ENCODE measurements around the gene ZBTB43. TPM values are rescaled to one million over a fixed set of nuclear protein-coding genes. Genes with fewer than 3 reads are reported as not detected.

ZBTB43 gene
- total RNA-seq, 1 donor from 2014 or later = 20.3 TPM

DNA sequence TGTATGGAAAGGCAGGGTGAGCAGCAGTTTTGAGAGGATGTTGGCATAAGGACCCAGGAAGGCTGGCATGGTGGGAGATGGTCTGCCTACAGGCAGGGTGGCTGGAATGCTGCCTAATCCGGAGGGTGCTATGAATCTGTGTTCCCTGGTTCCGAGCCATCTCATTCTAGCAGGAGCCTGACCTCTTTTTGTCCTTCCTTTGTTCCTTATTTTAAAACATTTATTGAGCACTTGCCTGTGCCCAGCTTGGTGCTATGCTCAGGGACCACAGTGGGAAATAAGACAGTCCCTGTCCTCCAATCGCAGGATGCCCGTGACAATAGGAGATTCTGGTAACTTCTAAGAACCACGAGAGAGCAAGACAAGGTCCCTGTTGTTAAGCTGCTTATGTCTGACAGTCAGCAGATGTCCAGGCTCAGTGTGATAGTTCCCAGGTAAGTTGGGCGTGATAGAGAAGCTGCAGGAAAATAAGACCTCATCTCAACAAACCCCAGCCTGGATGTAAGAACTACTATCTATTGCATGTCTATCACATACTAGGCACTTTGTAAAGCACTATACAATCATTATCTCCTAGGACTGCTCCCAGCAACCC, 46.5 kb downstream of the ZBTB43 start:
- TF ChIP-seq, protein P1, sequence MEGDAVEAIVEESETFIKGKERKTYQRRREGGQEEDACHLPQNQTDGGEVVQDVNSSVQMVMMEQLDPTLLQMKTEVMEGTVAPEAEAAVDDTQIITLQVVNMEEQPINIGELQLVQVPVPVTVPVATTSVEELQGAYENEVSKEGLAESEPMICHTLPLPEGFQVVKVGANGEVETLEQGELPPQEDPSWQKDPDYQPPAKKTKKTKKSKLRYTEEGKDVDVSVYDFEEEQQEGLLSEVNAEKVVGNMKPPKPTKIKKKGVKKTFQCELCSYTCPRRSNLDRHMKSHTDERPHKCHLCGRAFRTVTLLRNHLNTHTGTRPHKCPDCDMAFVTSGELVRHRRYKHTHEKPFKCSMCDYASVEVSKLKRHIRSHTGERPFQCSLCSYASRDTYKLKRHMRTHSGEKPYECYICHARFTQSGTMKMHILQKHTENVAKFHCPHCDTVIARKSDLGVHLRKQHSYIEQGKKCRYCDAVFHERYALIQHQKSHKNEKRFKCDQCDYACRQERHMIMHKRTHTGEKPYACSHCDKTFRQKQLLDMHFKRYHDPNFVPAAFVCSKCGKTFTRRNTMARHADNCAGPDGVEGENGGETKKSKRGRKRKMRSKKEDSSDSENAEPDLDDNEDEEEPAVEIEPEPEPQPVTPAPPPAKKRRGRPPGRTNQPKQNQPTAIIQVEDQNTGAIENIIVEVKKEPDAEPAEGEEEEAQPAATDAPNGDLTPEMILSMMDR (IDR thresholded peaks at IDR 0.05) = no peak
- H3K36me3 Mint-ChIP-seq (ENCODE audit: unreplicated experiment) = no peaks in the 10 kb centered on the region
- H3K4me3 Mint-ChIP-seq (ENCODE audit: unreplicated experiment) = no peak overlapping the region
- H3K4me1 Mint-ChIP-seq (ENCODE audit: unreplicated experiment) = no peaks in the 10 kb centered on the region
- no peaks in the 10 kb centered on the region for H3K9me3 Mint-ChIP-seq (ENCODE audit: unreplicated experiment)
- H3K27ac Mint-ChIP-seq (ENCODE audit: unreplicated experiment) = no peak overlapping the region
- H3K27me3 Mint-ChIP-seq (ENCODE audit: unreplicated experiment) = peaks cover 46% of the 10 kb centered on the region
- peak; percentile 51 for DNase-seq (ENCODE audit: extremely low spot score, unreplicated experiment)

- TF ChIP-seq, protein P1 (IDR thresholded peaks at IDR 0.05) = no peak
- no peak overlapping the region for H3K27ac Mint-ChIP-seq (ENCODE audit: unreplicated experiment)
- H3K36me3 Mint-ChIP-seq (ENCODE audit: unreplicated experiment) = no peaks in the 10 kb centered on the region
- no peak overlapping the region for H3K4me3 Mint-ChIP-seq (ENCODE audit: unreplicated experiment)
- peaks cover 49% of the 10 kb centered on the region for H3K27me3 Mint-ChIP-seq (ENCODE audit: unreplicated experiment)
- H3K9me3 Mint-ChIP-seq (ENCODE audit: unreplicated experiment) = no peaks in the 10 kb centered on the region
- no peaks in the 10 kb centered on the region for H3K4me1 Mint-ChIP-seq (ENCODE audit: unreplicated experiment)
- DNase-seq (ENCODE audit: extremely low spot score, unreplicated experiment) = peak; percentile 30
Measured at GRCh38 chr9:126852086-126852688, 47.3 kb downstream of the ZBTB43 start.

DNA sequence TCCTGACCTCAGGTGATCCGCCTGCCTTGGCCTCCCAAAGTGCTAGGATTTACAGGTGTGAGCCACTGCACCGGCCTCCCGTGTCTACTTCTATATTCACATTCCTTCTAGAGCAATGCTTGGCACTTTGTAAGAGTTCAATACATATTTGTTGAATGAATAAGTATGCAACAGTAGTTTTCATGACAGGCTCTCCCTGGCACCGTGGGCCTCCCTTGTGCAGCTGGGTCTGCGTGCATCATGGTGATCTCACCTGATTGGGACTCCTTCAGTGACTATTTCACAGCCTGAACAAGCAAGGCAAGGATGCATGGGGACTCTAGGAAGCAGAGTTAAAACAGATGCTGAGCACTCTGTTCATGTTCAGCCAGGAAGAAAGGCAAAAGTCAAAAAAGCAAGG, 48.8 kb downstream of the ZBTB43 start:
- Mint-ChIP-seq H3K4me3 (ENCODE audit: unreplicated experiment) (no peak overlapping the region), H3K36me3 (ENCODE audit: unreplicated experiment) (no peaks in the 10 kb centered on the region), H3K27ac (ENCODE audit: unreplicated experiment) (no peak overlapping the region), H3K9me3 (ENCODE audit: unreplicated experiment) (no peaks in the 10 kb centered on the region), H3K4me1 (ENCODE audit: unreplicated experiment) (no peaks in the 10 kb centered on the region), H3K27me3 (ENCODE audit: unreplicated experiment) (peaks cover 58% of the 10 kb centered on the region)
- TF ChIP-seq, protein P1 (IDR thresholded peaks at IDR 0.05) = no peak
- peak; percentile 60 for DNase-seq (ENCODE audit: extremely low spot score, unreplicated experiment)

DNA sequence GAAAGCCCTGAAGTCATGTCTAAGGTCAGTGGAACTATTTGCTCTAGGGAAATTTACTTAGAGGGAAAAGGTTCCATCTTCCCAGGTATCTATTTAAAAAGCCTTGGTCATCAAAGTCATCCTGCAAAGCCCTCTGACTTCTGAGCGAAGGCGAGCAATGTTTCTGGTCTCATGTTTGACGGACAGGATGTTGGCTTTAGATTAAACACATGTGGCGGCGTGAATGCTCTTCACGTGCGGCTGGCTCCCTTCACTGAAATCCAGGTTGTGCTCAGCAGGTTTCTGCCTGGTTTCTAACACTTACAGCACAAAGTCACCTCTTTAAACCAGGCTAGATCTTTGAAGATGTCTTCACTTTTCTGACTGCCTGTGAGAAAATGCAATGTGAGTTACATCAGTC, 49.9 kb downstream of the ZBTB43 start:
- TF ChIP-seq, protein P1 (IDR thresholded peaks at IDR 0.05) = no peak
- peaks cover 61% of the 10 kb centered on the region for H3K27me3 Mint-ChIP-seq (ENCODE audit: unreplicated experiment)
- no peak overlapping the region for H3K27ac Mint-ChIP-seq (ENCODE audit: unreplicated experiment)
- H3K9me3 Mint-ChIP-seq (ENCODE audit: unreplicated experiment) = no peaks in the 10 kb centered on the region
- H3K36me3 Mint-ChIP-seq (ENCODE audit: unreplicated experiment) = no peaks in the 10 kb centered on the region
- peak; percentile 32 for DNase-seq (ENCODE audit: extremely low spot score, unreplicated experiment)
- H3K4me3 Mint-ChIP-seq (ENCODE audit: unreplicated experiment) = no peak overlapping the region
- H3K4me1 Mint-ChIP-seq (ENCODE audit: unreplicated experiment) = no peaks in the 10 kb centered on the region

DNA sequence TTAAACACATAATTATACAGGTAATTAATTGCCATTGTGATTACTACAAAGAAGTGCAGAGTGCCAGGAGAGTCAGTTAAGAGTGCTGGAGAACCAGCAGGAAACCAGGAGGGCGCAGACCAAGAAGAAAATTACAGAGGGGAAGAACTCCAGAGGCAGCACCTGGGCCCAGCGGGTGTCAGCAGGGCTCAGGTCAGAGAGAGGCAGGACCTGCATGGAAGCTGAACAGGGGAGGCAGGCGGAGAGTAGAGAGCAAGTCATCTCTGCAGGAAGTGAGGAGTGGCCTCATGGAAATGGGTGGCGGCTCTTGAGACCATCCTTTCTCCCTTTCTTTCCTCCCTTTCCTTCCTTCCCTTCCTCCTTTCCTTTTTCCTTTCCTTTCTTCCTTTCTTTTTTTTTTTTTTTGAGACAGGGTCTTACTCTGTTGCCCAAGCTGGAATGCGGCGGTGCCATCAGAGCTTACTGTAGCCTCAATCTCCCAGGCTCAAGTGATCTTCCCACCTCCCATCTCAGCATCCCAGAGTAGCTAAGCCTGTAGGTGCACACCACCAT, 51.6 kb downstream of the ZBTB43 start:
- Mint-ChIP-seq H3K4me1 (ENCODE audit: unreplicated experiment) (peaks cover 2% of the 10 kb centered on the region), H3K4me3 (ENCODE audit: unreplicated experiment) (no peak overlapping the region), H3K36me3 (ENCODE audit: unreplicated experiment) (no peaks in the 10 kb centered on the region), H3K27me3 (ENCODE audit: unreplicated experiment) (peaks cover 55% of the 10 kb centered on the region), H3K9me3 (ENCODE audit: unreplicated experiment) (no peaks in the 10 kb centered on the region), H3K27ac (ENCODE audit: unreplicated experiment) (no peak overlapping the region)
- DNase-seq (ENCODE audit: extremely low spot score, unreplicated experiment) = peak; percentile 13
- TF ChIP-seq, protein P1 (IDR thresholded peaks at IDR 0.05) = no peak
